Adrenal gland (tissue), 5 donors: ENCODE results near the gene ZNF862.

Source experiments
- CTCF ChIP-seq, 6 experiments: fragments of 450-650 bp in 4 of 6; fragments of 200-600 bp in 2 of 6; sonication (generic) in 1 of 6; IDR thresholded peaks; 1 replicate in 5 of 6; 2 replicates in 1 of 6; pipeline versions ENCODE4 v1.5.1 to v1.8.0; 2016 to 2021; ENCODE audit warnings: antibody characterized with exemption in 6 of 6, mild to moderate bottlenecking in 2 of 6, moderate library complexity in 1 of 6
- POLR2A ChIP-seq, 2 donors: fragments of 450-650 bp; IDR thresholded peaks; one replicate each; pipeline ENCODE4 v1.6.1; 2017; ENCODE audit warnings: antibody characterized with exemption in 2 of 2, mild to moderate bottlenecking in 2 of 2, moderate library complexity in 1 of 2
- donor health status: DM: no; HTN: no; CAD: no.

GRCh38 chr7:149823191-149823630, 15.0 kb upstream of the ZNF862 start:
- TF ChIP-seq CTCF (IDR thresholded peaks at IDR 0.05) (no peak), POLR2A (IDR thresholded peaks at IDR 0.05) (no peak)
